ENCODE results near the gene COL12A1.

Gene COL12A1

GRCh38 chr6:75102301-75102700 is 103.6 kb downstream of the COL12A1 start:
- H3K4me3 ChIP-seq (ENCODE audit: low read depth, low read length), result no peak overlapping the region
- no peak for DNase-seq (ENCODE audit: low read depth)
- TF ChIP-seq, protein P1, sequence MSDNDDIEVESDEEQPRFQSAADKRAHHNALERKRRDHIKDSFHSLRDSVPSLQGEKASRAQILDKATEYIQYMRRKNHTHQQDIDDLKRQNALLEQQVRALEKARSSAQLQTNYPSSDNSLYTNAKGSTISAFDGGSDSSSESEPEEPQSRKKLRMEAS (IDR thresholded peaks at IDR 0.05; ENCODE audit: low read depth, low read length), result no peak
- TF ChIP-seq CTCF (IDR thresholded peaks at IDR 0.05; ENCODE audit: low read depth, low read length), result no peak
- no peak for TF ChIP-seq POLR2A (IDR thresholded peaks at IDR 0.05; ENCODE audit: extremely low read depth, insufficient read length)
- TF ChIP-seq MYC (IDR thresholded peaks at IDR 0.05; ENCODE audit: low read depth, low read length), result no peak

DNA sequence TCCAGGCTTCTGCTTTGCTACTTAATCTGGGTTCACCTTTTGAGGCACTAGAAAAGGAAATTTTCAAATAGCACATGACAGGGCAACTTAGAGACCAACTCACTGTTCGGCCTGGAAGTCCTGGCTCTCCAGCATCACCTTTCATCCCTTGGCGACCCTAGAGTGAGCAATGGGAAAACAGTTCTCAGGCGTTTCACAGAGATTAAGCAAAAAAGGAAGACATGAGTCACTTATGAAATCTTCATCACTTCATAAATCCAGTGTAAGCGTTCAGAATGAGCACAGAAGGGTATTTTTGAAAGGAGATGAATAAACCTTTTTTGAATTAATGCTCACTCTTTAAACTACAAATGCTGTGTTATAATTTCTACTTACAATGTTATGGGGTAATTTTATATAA is 104.0 kb downstream of the COL12A1 start:
- TF ChIP-seq CTCF (IDR thresholded peaks at IDR 0.05; ENCODE audit: low read depth, low read length) (no peak), MYC (IDR thresholded peaks at IDR 0.05; ENCODE audit: low read depth, low read length) (no peak), POLR2A (IDR thresholded peaks at IDR 0.05; ENCODE audit: extremely low read depth, insufficient read length) (no peak)
- TF ChIP-seq, protein P1 (IDR thresholded peaks at IDR 0.05; ENCODE audit: low read depth, low read length), result no peak
- DNase-seq (ENCODE audit: low read depth), result no peak
- H3K4me3 ChIP-seq (ENCODE audit: low read depth, low read length), result no peak overlapping the region

DNA sequence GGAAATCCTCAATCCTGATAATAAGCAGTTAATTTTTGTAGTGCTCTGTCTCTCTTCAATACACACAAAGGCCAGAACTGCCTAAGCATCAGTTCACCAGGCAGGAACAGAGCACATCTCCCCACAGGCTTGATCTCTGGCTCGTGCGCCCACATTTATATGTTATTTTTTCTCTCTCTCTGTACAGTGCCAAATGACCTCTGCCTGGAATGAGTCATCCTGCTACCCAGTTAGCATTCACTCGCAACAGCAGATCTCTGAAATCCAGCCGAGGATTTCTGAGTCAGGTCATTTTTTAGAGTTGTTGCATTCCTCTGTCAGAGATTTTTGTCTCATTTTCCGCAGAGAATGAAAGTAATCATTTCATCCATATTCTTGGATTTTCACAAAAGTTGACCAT is 107.1 kb downstream of the COL12A1 start:
- peak; percentile 11 for DNase-seq (ENCODE audit: low read depth)
- no peak overlapping the region for H3K4me3 ChIP-seq (ENCODE audit: low read depth, low read length)
- no peak for TF ChIP-seq POLR2A (IDR thresholded peaks at IDR 0.05; ENCODE audit: extremely low read depth, insufficient read length)
- no peak for TF ChIP-seq CTCF (IDR thresholded peaks at IDR 0.05; ENCODE audit: low read depth, low read length)
- TF ChIP-seq, protein P1 (IDR thresholded peaks at IDR 0.05; ENCODE audit: low read depth, low read length), result no peak
- TF ChIP-seq MYC (IDR thresholded peaks at IDR 0.05; ENCODE audit: low read depth, low read length), result no peak

- no peak overlapping the region for H3K4me3 ChIP-seq (ENCODE audit: low read depth, low read length)
- no peak for DNase-seq (ENCODE audit: low read depth)
- TF ChIP-seq POLR2A (IDR thresholded peaks at IDR 0.05; ENCODE audit: extremely low read depth, insufficient read length), result no peak
- TF ChIP-seq, protein P1 (IDR thresholded peaks at IDR 0.05; ENCODE audit: low read depth, low read length), result no peak
- no peak for TF ChIP-seq CTCF (IDR thresholded peaks at IDR 0.05; ENCODE audit: low read depth, low read length)
- TF ChIP-seq MYC (IDR thresholded peaks at IDR 0.05; ENCODE audit: low read depth, low read length), result no peak
Measured at GRCh38 chr6:75096966-75097365, 108.9 kb downstream of the COL12A1 start.

GRCh38 chr6:75094614-75095200 is 111.1 kb downstream of the COL12A1 start:
- TF ChIP-seq POLR2A (IDR thresholded peaks at IDR 0.05; ENCODE audit: extremely low read depth, insufficient read length), result no peak
- TF ChIP-seq CTCF (IDR thresholded peaks at IDR 0.05; ENCODE audit: low read depth, low read length), result no peak
- TF ChIP-seq, protein P1 (IDR thresholded peaks at IDR 0.05; ENCODE audit: low read depth, low read length), result no peak
- DNase-seq (ENCODE audit: low read depth), result no peak
- no peak overlapping the region for H3K4me3 ChIP-seq (ENCODE audit: low read depth, low read length)
